SK-N-SH treated with all-trans-retinoic acid at 6 μM for 48 hours (cell line): ENCODE measurements around the gene CHI3L2.

Experiments
- ATAC-seq: fragments of 200-7000 bp; cut with Tn5 transposase; 3 replicates; pipeline ENCODE4 v1.9.1; 2020; ENCODE audit warnings: mild to moderate bottlenecking, moderate library complexity
- ARNTL ChIP-seq: fragments of 450-650 bp; formaldehyde crosslinking; IDR thresholded peaks from 2 replicates; pipeline ENCODE4 v1.5.0; 2020; ENCODE audit warnings: low read depth, mild to moderate bottlenecking, moderate library complexity, borderline replicate concordance
- BACH2 ChIP-seq: fragments of 250-450 bp; sonication (Bioruptor Pico); IDR thresholded peaks from 2 replicates; pipeline ENCODE4 v1.9.0; 2021; ENCODE audit warnings: mild to moderate bottlenecking, borderline replicate concordance
- CSDC2 ChIP-seq: fragments of 250-450 bp; sonication (Bioruptor Pico); IDR thresholded peaks from 2 replicates; pipeline ENCODE4 v1.5.0; 2020; ENCODE audit warnings: mild to moderate bottlenecking, moderate library complexity
- ESRRG ChIP-seq: fragments of 250-450 bp; sonication (Bioruptor Pico); IDR thresholded peaks from 2 replicates; pipeline ENCODE4 v1.6.1; 2021; ENCODE audit warnings: mild to moderate bottlenecking
- ISL1 ChIP-seq: fragments of 250-450 bp; sonication (Bioruptor Pico); IDR thresholded peaks from 2 replicates; pipeline ENCODE4 v2.1.2; 2022; ENCODE audit warnings: mild to moderate bottlenecking, moderate library complexity
- OSR1 ChIP-seq: fragments of 250-450 bp; sonication (Bioruptor Pico); IDR thresholded peaks from 2 replicates; pipeline ENCODE4 v1.8.0; 2022; ENCODE audit warnings: moderate library complexity, mild to moderate bottlenecking, inconsistent platforms
- PPARA ChIP-seq: fragments of 250-450 bp; sonication (Bioruptor Pico); IDR thresholded peaks from 2 replicates; pipeline ENCODE4 v1.5.0; 2020; ENCODE audit warnings: mild to moderate bottlenecking, borderline replicate concordance
- RARB ChIP-seq: fragments of 250-450 bp; sonication (Bioruptor Pico); IDR thresholded peaks from 2 replicates; pipeline ENCODE4 v1.8.0; 2021; ENCODE audit warnings: mild to moderate bottlenecking, moderate library complexity
- SNAI2 ChIP-seq: fragments of 250-450 bp; sonication (Bioruptor Pico); IDR thresholded peaks from 2 replicates; pipeline ENCODE4 v1.5.0; 2020; ENCODE audit warnings: mild to moderate bottlenecking, moderate library complexity
- TCF4 ChIP-seq: fragments of 250-450 bp; sonication (Bioruptor Pico); IDR thresholded peaks from 2 replicates; pipeline ENCODE4 v1.8.0; 2021; ENCODE audit warnings: mild to moderate bottlenecking, moderate library complexity, borderline replicate concordance
- TOX ChIP-seq: fragments of 250-450 bp; sonication (Bioruptor Pico); IDR thresholded peaks from 2 replicates; pipeline ENCODE4 v1.8.0; 2021; ENCODE audit warnings: mild to moderate bottlenecking, moderate library complexity, borderline replicate concordance
- ZC3H10 ChIP-seq: fragments of 250-450 bp; sonication (Bioruptor Pico); IDR thresholded peaks from 2 replicates; pipeline ENCODE4 v1.5.1; 2021; ENCODE audit warnings: mild to moderate bottlenecking, moderate library complexity
- ZFP3 ChIP-seq: fragments of 250-450 bp; sonication (Bioruptor Pico); IDR thresholded peaks from 2 replicates; pipeline ENCODE4 v1.5.0; 2020; ENCODE audit warnings: mild to moderate bottlenecking, moderate library complexity
- ZFP30 ChIP-seq: fragments of 450-650 bp; formaldehyde crosslinking; IDR thresholded peaks from 2 replicates; pipeline ENCODE4 v1.5.0; 2022; ENCODE audit warnings: mild to moderate bottlenecking, moderate library complexity
- ZNF565 ChIP-seq: fragments of 450-650 bp; formaldehyde crosslinking; conservative IDR thresholded peaks from 2 replicates; pipeline ENCODE4 v1.5.0; 2020; ENCODE audit warnings: low read depth, mild to moderate bottlenecking, moderate library complexity
- ZNF70 ChIP-seq: fragments of 450-650 bp; formaldehyde crosslinking; IDR thresholded peaks from 2 replicates; pipeline ENCODE4 v1.5.0; 2020; ENCODE audit warnings: mild to moderate bottlenecking, moderate library complexity
- ZNF8 ChIP-seq: fragments of 450-650 bp; formaldehyde crosslinking; IDR thresholded peaks from 2 replicates; pipeline ENCODE4 v1.5.0; 2020; ENCODE audit warnings: mild to moderate bottlenecking, moderate library complexity
- TF ChIP-seq, protein P1 (sequence below): fragments of 250-450 bp; sonication (Bioruptor Pico); IDR thresholded peaks from 2 replicates; pipeline ENCODE4 v1.5.1; 2021; ENCODE audit warnings: mild to moderate bottlenecking, moderate library complexity
- TF ChIP-seq, protein P2 (sequence below): fragments of 250-450 bp; sonication (Bioruptor Pico); IDR thresholded peaks from 2 replicates; pipeline ENCODE4 v1.8.0; 2021; ENCODE audit warnings: low read depth, mild to moderate bottlenecking, moderate library complexity, borderline replicate concordance
- TF ChIP-seq, protein P3 (sequence below): fragments of 250-450 bp; sonication (Bioruptor Pico); IDR thresholded peaks from 2 replicates; pipeline ENCODE4 v1.5.1; 2020; ENCODE audit warnings: low read depth, mild to moderate bottlenecking, moderate library complexity
- TF ChIP-seq, protein P4 (sequence below): fragments of 250-450 bp; sonication (Bioruptor Pico); IDR thresholded peaks from 2 replicates; pipeline ENCODE4 v1.8.0; 2020; ENCODE audit warnings: mild to moderate bottlenecking, moderate library complexity, borderline replicate concordance
- TF ChIP-seq, protein P5 (sequence below): fragments of 250-450 bp; sonication (Bioruptor Pico); IDR thresholded peaks from 2 replicates; pipeline ENCODE4 v1.5.0; 2020; ENCODE audit warnings: mild to moderate bottlenecking, moderate library complexity

CHI3L2 gene

DNA sequence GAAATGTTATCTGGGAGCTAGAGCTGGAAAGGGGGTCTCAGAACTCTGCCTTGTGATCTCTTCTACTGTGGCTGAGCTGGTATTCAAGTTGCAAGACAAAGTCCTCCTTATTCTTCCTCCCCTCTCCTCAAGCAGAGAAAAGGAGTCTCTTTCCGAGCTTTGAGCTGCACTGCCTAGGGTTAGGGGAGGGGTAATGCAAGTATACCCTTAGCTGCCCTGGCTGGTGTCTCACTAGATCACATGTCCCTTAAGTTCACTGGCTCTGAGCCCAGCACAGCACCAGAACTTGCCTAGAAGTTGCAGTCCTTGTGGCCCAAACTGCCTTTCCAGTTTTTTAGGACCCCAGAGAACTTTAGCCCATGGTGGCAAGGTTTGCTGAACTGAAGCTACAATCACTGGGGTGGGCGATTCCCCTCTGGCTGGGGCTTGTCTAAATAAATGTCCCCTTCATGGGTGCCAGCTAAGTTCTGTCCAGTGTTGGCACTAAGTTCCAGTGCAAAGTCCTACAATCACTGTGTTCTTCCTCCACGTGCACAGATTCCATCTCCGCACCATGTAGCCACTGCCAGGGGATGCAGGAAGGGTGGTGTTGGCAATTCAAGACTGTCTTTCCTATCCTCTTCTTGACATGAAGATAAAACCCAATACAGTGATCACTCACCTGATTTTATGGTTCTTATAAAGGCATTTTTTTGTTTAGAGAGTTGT is 40.4 kb downstream of the CHI3L2 start:
- no peak for ATAC-seq
- TF ChIP-seq, protein P1, sequence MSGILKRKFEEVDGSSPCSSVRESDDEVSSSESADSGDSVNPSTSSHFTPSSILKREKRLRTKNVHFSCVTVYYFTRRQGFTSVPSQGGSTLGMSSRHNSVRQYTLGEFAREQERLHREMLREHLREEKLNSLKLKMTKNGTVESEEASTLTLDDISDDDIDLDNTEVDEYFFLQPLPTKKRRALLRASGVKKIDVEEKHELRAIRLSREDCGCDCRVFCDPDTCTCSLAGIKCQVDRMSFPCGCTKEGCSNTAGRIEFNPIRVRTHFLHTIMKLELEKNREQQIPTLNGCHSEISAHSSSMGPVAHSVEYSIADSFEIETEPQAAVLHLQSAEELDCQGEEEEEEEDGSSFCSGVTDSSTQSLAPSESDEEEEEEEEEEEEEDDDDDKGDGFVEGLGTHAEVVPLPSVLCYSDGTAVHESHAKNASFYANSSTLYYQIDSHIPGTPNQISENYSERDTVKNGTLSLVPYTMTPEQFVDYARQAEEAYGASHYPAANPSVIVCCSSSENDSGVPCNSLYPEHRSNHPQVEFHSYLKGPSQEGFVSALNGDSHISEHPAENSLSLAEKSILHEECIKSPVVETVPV (CRISPR knock-in tag) = no peak
- TF ChIP-seq OSR1 (CRISPR knock-in tag) = no peak
- TF ChIP-seq SNAI2 (CRISPR knock-in tag) = no peak
- no peak for TF ChIP-seq PPARA
- TF ChIP-seq ISL1 = no peak
- TF ChIP-seq RARB (CRISPR knock-in tag) = no peak
- no peak for TF ChIP-seq CSDC2 (CRISPR knock-in tag)
- TF ChIP-seq ZFP30 (CRISPR knock-in tag) = no peak
- TF ChIP-seq, protein P2, sequence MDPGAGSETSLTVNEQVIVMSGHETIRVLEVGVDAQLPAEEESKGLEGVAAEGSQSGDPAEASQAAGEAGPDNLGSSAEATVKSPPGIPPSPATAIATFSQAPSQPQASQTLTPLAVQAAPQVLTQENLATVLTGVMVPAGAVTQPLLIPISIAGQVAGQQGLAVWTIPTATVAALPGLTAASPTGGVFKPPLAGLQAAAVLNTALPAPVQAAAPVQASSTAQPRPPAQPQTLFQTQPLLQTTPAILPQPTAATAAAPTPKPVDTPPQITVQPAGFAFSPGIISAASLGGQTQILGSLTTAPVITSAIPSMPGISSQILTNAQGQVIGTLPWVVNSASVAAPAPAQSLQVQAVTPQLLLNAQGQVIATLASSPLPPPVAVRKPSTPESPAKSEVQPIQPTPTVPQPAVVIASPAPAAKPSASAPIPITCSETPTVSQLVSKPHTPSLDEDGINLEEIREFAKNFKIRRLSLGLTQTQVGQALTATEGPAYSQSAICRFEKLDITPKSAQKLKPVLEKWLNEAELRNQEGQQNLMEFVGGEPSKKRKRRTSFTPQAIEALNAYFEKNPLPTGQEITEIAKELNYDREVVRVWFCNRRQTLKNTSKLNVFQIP (CRISPR knock-in tag) = no peak
- TF ChIP-seq, protein P3, sequence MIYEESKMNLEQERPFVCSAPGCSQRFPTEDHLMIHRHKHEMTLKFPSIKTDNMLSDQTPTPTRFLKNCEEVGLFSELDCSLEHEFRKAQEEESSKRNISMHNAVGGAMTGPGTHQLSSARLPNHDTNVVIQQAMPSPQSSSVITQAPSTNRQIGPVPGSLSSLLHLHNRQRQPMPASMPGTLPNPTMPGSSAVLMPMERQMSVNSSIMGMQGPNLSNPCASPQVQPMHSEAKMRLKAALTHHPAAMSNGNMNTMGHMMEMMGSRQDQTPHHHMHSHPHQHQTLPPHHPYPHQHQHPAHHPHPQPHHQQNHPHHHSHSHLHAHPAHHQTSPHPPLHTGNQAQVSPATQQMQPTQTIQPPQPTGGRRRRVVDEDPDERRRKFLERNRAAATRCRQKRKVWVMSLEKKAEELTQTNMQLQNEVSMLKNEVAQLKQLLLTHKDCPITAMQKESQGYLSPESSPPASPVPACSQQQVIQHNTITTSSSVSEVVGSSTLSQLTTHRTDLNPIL (CRISPR knock-in tag) = no peak
- TF ChIP-seq TOX (CRISPR knock-in tag) = no peak
- TF ChIP-seq, protein P4, sequence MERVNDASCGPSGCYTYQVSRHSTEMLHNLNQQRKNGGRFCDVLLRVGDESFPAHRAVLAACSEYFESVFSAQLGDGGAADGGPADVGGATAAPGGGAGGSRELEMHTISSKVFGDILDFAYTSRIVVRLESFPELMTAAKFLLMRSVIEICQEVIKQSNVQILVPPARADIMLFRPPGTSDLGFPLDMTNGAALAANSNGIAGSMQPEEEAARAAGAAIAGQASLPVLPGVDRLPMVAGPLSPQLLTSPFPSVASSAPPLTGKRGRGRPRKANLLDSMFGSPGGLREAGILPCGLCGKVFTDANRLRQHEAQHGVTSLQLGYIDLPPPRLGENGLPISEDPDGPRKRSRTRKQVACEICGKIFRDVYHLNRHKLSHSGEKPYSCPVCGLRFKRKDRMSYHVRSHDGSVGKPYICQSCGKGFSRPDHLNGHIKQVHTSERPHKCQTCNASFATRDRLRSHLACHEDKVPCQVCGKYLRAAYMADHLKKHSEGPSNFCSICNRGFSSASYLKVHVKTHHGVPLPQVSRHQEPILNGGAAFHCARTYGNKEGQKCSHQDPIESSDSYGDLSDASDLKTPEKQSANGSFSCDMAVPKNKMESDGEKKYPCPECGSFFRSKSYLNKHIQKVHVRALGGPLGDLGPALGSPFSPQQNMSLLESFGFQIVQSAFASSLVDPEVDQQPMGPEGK (CRISPR knock-in tag) = no peak
- no peak for TF ChIP-seq ZNF70 (CRISPR knock-in tag)
- no peak for TF ChIP-seq ZNF565
- TF ChIP-seq ARNTL (CRISPR knock-in tag) = no peak
- no peak for TF ChIP-seq BACH2 (CRISPR knock-in tag)
- no peak for TF ChIP-seq ESRRG (CRISPR knock-in tag)
- TF ChIP-seq, protein P5, sequence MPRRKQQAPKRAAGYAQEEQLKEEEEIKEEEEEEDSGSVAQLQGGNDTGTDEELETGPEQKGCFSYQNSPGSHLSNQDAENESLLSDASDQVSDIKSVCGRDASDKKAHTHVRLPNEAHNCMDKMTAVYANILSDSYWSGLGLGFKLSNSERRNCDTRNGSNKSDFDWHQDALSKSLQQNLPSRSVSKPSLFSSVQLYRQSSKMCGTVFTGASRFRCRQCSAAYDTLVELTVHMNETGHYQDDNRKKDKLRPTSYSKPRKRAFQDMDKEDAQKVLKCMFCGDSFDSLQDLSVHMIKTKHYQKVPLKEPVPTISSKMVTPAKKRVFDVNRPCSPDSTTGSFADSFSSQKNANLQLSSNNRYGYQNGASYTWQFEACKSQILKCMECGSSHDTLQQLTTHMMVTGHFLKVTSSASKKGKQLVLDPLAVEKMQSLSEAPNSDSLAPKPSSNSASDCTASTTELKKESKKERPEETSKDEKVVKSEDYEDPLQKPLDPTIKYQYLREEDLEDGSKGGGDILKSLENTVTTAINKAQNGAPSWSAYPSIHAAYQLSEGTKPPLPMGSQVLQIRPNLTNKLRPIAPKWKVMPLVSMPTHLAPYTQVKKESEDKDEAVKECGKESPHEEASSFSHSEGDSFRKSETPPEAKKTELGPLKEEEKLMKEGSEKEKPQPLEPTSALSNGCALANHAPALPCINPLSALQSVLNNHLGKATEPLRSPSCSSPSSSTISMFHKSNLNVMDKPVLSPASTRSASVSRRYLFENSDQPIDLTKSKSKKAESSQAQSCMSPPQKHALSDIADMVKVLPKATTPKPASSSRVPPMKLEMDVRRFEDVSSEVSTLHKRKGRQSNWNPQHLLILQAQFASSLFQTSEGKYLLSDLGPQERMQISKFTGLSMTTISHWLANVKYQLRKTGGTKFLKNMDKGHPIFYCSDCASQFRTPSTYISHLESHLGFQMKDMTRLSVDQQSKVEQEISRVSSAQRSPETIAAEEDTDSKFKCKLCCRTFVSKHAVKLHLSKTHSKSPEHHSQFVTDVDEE = no peak
- TF ChIP-seq ZNF8 (CRISPR knock-in tag) = no peak

DNA sequence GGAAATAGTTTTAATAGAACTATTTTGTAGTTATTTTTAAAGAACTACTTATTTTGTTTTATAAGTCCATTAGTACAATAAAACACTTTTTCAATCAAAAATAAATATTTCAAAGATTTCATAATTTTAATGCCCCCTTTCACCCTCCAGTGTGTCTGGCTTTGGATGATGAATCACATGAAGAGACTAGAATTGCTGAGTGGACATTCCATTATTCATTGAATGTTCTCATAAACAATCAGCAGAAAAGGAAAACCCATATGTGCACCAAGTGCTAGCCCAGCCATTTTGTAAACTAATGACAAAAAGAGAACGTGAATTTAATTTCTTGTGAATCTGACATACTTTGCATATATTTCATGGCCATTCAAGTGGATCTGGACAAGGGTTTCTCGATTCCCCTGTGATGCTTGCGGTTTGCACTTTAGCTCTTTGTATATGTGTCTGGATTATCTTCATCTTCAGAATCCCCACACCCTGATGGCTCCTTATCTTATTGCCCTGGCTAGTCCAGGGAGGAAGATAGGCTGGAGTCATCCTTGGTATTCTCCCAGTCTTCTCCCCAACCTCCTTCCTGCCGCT is 42.4 kb downstream of the CHI3L2 start:
- no peak for ATAC-seq
- TF ChIP-seq TCF4 (CRISPR knock-in tag) (no peak), ZFP3 (CRISPR knock-in tag) (no peak), BACH2 (CRISPR knock-in tag) (no peak), ESRRG (CRISPR knock-in tag) (no peak), ARNTL (CRISPR knock-in tag) (no peak), ZFP30 (CRISPR knock-in tag) (no peak), ZC3H10 (CRISPR knock-in tag) (no peak), CSDC2 (CRISPR knock-in tag) (no peak)
- TF ChIP-seq, protein P3 (CRISPR knock-in tag) = no peak
- TF ChIP-seq, protein P1 (CRISPR knock-in tag) = no peak
- TF ChIP-seq, protein P4 (CRISPR knock-in tag) = no peak
- TF ChIP-seq, protein P2 (CRISPR knock-in tag) = no peak
